PFSK-1 (cell line): ENCODE results near the gene DPP6.

Experiments used
- FOXP2 ChIP-seq: optimal IDR thresholded peaks from 2 replicates; pipeline ENCODE3; 2011; ENCODE audit warnings: borderline replicate concordance, control low read depth, inconsistent platforms; ENCODE audit not compliant: insufficient read depth; ENCODE audit errors: extremely low read length, extremely low read depth
- POLR2AphosphoS5 ChIP-seq: IDR thresholded peaks from 2 replicates; pipeline ENCODE4 v1.6.1; 2012; ENCODE audit warnings: low read depth, mild to moderate bottlenecking, control low read depth, low read length, moderate library complexity
- SIN3A ChIP-seq: IDR thresholded peaks from 2 replicates; pipeline ENCODE4 v1.6.1; 2012; ENCODE audit warnings: mild to moderate bottlenecking, low read length, moderate library complexity, borderline replicate concordance; ENCODE audit not compliant: insufficient read depth
- TAF1 ChIP-seq: IDR thresholded peaks from 2 replicates; pipeline ENCODE4 v1.6.1; 2012; ENCODE audit warnings: low read length, control low read depth, borderline replicate concordance; ENCODE audit not compliant: insufficient read depth
- TF ChIP-seq, protein P1 (sequence below), 2 experiments: IDR thresholded peaks; 2 replicates each; pipeline versions ENCODE4 v1.6.1 to v1.8.0; 2011 to 2012; ENCODE audit warnings: low read depth in 2 of 2, low read length in 2 of 2, control low read depth in 1 of 2, inconsistent platforms in 1 of 2, mild to moderate bottlenecking in 1 of 2, moderate library complexity in 1 of 2; ENCODE audit not compliant: insufficient read depth in 1 of 2

DPP6 gene

GRCh38 chr7:154473360-154473759 lies 421.2 kb downstream of the DPP6 start:
- TF ChIP-seq TAF1 (no peak), SIN3A (no peak), POLR2AphosphoS5 (no peak), FOXP2 (no peak)
- TF ChIP-seq, protein P1, sequence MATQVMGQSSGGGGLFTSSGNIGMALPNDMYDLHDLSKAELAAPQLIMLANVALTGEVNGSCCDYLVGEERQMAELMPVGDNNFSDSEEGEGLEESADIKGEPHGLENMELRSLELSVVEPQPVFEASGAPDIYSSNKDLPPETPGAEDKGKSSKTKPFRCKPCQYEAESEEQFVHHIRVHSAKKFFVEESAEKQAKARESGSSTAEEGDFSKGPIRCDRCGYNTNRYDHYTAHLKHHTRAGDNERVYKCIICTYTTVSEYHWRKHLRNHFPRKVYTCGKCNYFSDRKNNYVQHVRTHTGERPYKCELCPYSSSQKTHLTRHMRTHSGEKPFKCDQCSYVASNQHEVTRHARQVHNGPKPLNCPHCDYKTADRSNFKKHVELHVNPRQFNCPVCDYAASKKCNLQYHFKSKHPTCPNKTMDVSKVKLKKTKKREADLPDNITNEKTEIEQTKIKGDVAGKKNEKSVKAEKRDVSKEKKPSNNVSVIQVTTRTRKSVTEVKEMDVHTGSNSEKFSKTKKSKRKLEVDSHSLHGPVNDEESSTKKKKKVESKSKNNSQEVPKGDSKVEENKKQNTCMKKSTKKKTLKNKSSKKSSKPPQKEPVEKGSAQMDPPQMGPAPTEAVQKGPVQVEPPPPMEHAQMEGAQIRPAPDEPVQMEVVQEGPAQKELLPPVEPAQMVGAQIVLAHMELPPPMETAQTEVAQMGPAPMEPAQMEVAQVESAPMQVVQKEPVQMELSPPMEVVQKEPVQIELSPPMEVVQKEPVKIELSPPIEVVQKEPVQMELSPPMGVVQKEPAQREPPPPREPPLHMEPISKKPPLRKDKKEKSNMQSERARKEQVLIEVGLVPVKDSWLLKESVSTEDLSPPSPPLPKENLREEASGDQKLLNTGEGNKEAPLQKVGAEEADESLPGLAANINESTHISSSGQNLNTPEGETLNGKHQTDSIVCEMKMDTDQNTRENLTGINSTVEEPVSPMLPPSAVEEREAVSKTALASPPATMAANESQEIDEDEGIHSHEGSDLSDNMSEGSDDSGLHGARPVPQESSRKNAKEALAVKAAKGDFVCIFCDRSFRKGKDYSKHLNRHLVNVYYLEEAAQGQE (IDR thresholded peaks at IDR 0.05; ENCODE audit: insufficient read depth in 1 of 2, low read depth in 2 of 2, low read length in 2 of 2) = no peak

DNA sequence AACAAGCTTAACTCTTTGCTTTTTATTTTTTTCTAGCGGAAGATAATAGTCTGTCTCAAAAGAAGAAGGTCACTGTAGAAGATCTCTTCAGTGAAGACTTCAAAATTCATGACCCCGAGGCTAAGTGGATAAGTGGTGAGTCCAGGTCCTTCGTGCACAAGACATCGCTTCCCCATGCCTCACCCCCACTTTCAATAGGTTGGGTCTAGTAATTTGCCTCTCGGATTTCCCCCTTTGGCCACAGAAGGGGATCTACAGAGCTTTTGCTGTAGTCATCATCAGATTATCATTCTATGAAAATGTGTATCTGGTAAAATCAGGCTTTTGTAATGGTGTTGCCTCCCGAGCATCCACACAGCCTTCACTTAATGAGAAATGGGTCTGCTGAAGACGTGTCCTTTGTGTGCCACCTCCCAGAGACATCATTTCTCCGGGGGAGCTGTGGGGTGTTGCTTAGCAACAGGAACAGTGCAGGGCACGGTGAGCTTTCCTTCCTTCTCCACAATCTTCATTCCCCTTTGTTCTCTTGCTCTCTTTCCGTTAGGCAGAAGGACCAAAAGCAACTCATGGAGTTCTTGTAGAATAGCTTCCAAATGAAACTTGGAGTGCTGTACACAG lies 422.8 kb downstream of the DPP6 start:
- TF ChIP-seq, protein P1 (IDR thresholded peaks at IDR 0.05; ENCODE audit: insufficient read depth in 1 of 2, low read depth in 2 of 2, low read length in 2 of 2) = no peak
- TF ChIP-seq TAF1 (no peak), FOXP2 (no peak), SIN3A (no peak), POLR2AphosphoS5 (no peak)

GRCh38 chr7:154475864-154476263 lies 423.7 kb downstream of the DPP6 start:
- TF ChIP-seq SIN3A (no peak), FOXP2 (no peak), POLR2AphosphoS5 (no peak), TAF1 (no peak)
- TF ChIP-seq, protein P1 (IDR thresholded peaks at IDR 0.05; ENCODE audit: insufficient read depth in 1 of 2, low read depth in 2 of 2, low read length in 2 of 2) = no peak

DNA sequence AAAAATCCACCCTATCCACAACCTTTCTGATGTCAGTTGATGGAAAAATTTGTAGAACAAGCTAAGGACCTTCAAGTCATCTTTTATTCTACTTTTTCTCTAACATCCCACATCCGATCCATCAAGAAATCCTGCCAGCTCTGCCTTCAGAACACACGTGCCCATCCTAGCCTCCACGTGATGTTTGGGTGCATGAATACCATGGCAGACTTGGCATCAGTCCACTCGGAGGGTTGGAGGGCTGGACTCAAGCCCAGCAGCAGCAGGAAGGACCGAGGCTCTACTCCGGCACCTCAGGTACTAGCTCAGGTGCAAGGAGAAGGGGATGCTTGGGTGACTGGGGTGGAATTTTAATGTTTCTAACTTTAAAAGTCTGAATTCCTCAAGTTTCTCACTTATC lies 428.6 kb downstream of the DPP6 start:
- TF ChIP-seq SIN3A = no peak

GRCh38 chr7:154482863-154483262 lies 430.7 kb downstream of the DPP6 start:
- no peak for TF ChIP-seq FOXP2
- TF ChIP-seq TAF1 = no peak
- TF ChIP-seq, protein P1 (IDR thresholded peaks at IDR 0.05; ENCODE audit: insufficient read depth in 1 of 2, low read depth in 2 of 2, low read length in 2 of 2) = no peak
- TF ChIP-seq SIN3A = no peak
- TF ChIP-seq POLR2AphosphoS5 = no peak
